CD4-positive, alpha-beta T cell treated with Interleukin-6 for 4 hours (primary cell): Measurements from ENCODE around the gene IGF2BP3.

Experiments used
- DNase-seq: peaks from one replicate; pipeline ENCODE4 v3.0.0-alpha.2; 2020; ENCODE audit warnings: mixed read lengths

Gene IGF2BP3

DNA sequence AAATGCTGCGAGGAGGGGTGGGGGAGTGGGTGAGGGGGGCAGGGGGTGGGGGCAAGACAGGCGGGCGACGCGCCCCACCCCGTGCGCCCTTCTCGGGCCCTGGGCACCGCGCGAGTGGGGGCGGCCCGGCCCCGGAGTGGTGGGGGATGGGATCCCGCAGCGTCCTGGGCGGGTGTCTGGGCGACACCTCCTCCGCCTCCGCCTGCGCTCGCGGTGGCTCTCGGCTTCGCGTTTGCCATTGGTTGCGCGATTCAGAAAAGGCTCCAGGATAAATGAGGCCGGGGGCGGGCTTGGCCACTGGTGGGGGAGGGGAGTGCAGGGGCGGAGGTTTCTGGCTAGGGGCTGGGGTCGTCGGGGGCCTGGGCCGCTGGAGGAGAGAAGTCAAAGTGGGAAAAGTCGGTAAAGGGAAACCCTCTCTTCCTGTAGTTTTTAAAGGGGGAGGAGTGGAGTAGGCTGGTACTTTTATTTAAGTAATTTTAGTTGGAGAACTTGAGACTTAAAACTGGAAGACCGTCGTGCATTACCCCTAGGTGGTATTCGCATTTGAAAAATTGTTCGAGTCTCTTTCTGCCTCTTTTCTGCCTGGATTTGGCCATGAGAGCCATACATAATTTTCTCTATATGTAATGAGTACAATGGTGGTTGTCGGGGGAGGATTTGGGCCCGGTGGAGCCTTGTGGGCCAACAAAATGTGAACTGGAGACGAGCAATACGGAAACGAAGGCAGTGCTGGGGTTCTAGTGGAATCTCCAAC, 992 bp upstream of the IGF2BP3 start:
- DNase-seq: peak; percentile 27

DNA sequence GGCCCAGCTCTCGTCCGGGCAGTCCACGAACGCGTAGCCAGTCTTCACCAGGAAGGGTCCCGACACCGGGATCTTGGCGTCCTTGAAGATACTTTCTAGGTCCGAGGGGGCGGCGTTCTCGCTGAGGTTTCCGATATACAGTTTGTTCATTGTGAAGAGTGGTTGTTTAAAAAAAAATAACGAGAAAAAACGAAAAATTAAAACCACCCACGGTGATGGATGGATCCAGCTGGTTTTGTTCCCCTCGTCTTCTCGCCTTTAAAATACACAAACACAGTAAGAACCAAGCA, 385 bp downstream of the IGF2BP3 start:
- DNase-seq: no peak

DNA sequence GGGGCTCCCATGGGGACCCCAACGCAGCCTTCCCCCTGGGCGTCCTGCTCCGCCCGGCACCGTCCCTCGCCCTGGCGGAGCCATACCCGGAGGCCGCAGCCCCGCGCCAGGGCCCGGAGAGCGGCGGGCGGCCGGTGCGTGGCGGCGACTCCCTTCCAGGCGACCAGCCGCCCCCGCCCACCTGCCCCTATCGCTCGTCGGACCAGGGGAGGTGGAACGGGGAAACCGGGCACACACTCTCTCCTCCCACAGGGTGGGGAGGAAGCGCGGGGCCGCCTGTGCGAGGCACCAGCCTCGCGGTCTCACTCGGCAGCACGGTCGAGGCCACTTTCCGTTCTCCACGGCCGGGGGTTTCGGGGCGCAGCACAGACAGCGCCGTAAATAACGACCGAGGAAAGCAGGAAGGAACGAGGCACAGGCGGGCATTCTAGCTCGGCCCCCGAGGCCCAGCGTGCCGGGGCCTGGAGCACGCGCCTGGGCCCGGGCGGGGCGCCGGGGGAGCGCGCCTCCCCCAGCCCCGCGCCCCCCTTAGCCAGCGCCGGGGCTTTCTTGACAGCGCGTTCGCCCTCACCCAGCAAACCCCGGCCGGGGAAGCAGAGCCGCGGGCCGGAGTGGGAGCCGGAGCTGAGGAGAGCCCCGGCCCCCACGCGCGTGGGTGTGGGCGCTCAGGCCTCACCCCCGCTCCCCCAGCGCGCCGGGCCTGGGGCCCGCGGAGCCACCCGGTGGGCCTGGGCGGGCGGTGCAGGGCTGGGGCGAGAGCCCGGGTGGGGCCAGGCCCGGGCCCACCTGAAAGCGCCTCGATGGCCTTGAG, 936 bp downstream of the IGF2BP3 start:
- peak; percentile 40 for DNase-seq

DNA sequence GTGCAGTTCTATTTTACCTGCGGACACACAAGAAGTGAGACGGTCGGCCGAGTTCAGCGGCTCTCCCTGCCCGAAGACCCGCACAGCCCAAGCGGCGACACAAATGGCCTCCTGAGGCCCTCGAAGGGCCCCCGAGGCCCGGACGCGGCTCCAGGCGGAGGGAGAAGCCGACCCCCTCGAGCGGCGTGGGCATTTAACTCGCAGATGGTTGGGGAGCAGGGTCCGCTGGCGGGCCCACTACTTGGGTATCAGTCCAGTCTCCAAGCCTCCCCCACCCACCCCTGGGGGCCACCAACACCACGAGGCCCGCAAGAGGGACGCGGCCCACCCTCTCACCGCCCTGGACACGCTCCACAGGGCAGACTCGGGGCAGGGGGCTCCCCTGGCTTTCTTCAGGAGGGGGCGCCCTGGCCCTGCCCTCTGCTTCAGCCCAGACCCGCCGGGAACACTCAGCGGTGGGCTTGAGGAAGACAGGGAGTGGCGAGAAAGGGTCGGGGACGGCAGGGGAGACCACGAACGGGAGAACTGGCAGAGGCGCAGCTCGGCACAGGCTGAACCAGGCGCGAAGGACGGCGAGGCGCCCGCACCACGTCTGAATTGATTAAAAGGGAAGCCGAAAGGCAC, 1.7 kb downstream of the IGF2BP3 start:
- no peak for DNase-seq

DNA sequence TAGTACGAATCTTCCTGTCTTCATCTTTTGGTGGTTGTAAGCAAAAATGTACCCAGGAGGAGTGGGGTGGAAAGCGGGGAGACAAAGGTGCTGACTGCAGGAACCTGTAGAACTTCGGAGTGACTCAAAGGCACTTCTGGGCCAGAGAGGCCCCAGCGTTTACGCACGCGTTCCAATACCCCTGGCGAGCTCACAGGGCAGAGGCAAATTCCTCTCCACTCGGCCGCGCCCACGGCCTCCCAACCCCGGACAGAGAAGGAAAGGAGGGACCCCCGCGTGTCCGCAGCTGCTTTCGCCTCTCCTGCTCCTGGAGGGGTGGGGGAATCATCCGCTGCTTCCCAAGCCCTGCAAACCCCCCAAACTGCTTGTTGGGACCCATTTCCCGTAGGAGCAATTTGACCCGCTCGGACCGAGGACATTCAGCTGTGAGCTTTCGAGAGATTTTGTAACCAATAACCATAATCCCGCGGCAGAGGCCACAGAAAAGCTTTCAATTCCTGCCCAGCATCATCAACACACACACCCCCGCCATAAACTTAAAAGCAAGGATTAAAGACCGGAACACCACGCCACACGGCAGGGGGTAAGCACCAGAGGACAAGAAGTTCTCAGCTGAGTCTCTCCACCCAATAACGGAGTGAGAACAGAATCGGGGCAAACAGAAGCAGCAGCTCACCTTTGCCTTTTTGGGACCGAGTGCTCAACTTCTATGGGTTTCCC, 2.3 kb downstream of the IGF2BP3 start:
- peak; percentile 15 for DNase-seq

DNA sequence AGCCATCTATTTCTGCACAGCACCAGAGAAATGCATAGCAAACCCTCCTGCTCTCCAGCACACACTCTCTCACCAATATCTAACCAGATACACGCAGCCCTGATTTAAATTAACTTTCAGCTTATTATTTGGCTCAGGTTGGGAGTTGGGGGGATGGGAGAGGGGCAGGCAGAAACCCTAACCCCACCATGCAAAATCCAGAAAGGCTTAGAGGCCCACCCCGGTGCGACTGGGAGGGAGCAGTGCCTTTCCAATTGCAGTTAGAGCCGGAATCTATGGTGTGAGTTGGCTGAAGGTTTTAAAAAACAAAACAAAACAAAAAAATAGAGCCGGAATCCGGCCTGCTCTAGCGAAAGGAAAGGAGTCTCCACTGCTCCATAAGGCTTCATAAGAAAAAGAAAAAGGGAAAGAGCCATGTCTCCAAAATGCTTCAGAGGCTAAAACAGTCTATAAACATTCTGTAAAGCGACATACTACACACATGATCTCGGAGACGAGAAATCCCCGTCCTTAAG, 2.9 kb downstream of the IGF2BP3 start:
- DNase-seq: no peak

DNA sequence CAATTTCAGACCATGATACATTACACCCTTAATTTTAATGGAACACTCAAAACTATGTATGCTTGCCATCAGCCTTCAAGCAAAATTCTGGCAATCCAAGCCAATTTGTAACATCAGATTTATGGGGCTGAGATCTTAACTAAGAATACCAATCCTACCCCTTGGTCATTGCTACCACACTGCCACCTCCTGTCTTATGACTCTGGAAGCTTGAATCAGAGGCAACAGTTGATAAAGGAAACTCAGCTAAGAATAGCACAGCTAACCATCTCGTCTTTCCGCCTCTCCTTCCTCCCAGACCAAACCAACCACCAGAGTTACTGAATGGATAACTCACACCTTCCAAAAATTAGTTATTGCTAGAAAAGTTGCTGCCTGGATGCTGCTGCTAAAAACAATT, 7.4 kb downstream of the IGF2BP3 start:
- peak; percentile 10 for DNase-seq

DNA sequence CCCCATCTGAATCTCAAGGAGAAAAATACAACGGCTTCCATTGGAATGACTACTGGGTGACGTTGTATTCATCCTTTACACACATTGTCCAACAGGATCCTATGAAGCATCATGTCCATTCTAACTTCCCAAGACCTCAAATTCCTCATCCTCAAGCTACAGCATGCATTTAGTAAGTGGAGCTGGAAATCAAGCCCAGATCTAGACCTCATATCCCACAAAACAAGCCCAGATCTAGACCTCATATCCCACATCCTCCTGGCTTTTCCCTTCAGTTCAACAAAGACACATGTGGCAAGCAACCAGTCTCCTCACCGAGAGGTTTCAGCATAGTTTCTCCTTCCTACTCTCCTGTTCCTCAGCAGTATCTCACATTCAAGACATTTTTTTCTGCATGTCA, 12.2 kb downstream of the IGF2BP3 start:
- no peak for DNase-seq

DNA sequence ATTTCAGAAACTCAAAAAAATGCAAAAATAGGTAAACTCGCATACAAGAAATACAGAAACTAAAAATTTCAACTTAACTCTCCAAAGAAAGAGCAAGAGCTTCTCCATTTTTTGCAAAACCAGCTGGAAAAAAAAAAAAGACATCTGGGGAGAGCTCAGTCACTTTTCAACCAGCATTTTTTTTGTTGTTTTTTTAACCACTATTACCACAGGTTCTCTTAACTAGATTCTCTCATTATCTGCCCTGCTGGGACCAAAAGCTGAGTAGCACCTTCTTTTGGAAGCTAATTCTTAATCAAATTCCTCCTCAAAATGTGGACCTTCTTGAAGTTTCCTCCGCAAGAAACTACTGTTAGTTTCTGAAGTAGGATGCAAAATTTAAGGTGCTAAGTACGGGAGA, 14.2 kb downstream of the IGF2BP3 start:
- no peak for DNase-seq

DNA sequence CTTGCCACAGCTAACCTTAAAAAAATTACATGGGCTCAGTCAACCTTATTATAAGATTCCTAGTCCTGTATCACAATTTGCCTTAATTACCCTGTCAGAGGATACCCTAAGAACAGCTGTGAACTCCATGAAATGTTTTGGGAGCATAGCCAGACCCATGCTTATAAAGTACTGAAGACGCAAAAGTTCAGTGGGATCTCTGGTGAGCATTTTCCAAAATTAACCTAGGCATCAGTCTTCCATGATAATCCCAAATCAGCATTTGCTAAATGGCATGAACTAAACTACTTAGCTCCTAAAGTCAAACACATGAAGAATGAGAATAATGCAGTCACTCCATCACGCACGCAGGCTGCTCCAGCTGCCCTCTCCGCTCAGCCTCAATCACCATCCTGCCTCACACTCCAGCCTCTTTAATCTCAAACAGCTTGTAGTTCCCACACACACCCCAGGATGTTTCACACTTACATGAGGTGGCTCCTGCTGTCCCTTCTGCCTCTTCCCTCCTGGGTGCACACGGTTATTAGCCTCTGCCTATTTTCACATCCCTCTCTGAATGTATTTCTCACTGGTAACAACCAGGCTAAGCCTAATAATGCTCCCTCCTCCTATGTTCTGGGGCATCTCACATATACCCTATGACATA, 15.3 kb downstream of the IGF2BP3 start:
- no peak for DNase-seq

DNA sequence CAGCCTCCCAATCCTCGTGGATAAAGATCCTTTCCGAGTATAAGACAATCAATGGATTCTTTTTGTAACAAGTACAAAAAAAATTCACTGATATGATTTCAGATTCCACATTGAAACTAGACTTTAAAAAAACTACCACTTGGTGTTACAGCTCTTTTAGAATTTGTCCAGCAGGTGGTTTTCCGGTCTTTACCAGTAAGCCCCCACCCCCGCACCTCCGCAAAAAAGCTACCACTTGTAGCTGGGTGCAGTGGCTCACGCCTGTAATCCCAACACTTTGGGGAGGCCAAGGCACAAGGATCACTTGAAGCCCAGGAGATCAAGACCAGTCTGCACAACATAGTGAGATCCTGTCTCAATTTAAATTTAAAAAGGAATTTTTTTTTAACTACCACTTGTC, 19.8 kb downstream of the IGF2BP3 start:
- DNase-seq: no peak

DNA sequence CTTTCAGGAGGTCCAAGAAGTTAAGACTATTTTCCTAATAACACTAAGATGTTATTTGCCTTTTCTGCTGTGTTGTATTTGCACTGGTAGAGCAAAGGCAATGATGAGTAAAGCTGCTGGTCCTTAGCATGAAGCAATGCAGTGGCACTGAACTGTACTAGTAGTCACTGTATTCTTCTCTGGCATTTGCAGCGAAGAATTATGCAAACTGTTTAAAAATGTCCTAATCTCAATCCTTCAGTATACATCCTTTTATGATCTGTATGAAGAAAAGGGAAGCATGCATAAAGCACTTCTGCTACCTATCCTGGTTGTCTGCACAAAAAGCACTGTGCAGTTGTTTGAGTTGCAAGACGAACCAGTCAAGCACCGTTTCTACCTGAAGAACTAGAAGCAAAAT, 20.4 kb downstream of the IGF2BP3 start:
- DNase-seq: no peak

DNA sequence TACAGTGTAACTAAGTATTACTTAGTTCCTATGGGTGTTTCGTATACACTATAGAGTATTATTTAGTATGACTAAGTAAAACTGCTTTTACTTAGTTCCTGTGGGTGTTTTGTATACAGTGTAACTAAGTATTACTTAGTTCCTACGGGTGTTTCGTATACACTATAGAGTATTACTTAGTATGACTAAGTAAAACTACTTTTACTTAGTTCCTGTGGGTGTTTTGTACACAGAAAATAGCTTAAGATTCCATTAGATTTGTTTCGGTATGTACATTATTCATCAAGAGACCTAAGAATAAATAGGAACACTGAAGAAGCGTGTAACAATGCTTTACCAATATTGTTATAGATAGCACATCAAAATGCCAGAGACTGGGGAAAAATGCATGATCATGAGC, 25.0 kb downstream of the IGF2BP3 start:
- DNase-seq: no peak

DNA sequence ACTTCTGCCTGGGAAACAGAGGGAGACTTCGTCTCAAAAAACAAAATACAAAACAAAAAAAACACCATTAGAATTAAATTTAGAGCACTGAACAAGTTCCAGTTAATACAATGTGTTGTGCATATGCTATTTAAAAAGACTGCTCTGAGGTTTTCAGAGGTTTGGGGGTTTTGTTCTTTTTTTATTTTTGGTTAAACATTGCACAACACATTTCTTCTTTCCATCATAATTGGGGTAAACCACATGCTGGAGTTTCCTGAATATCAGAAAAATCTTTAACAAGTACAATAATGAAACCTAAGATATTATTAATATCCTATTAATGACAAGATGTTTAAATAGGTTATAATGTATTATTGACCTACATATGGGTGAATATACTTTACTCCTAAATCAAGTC, 26.3 kb downstream of the IGF2BP3 start:
- DNase-seq: no peak

DNA sequence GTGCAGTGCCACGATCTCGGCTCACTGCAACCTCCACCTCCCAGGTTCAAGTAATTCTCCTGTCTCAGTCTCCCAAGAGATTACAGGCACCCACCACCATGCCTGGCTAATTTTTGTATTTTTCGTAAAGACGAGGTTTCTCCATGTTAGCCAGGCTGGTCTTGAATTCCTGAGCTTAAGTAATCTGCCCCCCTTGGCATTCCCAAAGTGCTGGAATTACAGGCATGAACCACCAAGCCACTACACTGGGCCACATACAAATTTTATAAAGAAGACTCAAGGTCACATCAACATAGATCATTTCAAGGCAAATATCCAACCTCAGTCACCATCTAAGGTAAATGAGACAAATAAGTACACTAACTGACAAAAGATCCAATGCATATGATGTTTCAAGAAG, 32.1 kb downstream of the IGF2BP3 start:
- DNase-seq: no peak

DNA sequence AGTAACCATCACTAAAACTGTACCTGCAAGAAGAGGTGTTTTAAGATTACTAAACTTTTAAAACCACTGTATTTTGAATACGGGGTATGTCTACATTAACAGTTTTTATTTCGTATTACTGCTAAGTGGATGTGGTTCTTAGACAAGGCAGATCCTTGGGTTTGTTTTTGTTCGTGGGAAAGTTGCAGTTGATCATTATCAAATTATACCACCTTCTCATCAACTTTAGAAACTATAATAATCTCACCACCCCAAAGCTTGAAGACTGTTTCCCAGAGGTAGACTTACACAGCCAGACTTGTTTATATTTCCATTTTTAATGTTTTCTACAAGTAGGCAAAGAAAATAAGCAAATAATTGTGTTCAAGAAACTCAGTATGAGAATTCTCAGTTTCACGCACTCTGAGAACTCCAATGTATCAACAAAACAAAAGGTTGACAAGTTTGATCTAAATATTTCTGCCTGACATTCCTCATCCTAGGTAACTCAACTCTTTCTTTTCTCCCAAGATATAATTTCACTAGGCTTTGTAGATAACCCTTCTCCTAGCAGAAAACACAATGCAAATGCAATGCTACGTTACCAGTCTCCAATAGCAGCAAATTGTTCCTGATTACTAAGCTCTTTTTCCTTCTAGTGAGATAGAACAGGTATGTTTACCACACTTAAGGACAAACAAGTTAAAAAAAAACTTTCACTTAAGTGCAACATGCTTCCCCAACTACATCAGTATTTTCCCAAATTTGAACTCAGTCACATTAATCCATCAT, 36.0 kb downstream of the IGF2BP3 start:
- DNase-seq: no peak

DNA sequence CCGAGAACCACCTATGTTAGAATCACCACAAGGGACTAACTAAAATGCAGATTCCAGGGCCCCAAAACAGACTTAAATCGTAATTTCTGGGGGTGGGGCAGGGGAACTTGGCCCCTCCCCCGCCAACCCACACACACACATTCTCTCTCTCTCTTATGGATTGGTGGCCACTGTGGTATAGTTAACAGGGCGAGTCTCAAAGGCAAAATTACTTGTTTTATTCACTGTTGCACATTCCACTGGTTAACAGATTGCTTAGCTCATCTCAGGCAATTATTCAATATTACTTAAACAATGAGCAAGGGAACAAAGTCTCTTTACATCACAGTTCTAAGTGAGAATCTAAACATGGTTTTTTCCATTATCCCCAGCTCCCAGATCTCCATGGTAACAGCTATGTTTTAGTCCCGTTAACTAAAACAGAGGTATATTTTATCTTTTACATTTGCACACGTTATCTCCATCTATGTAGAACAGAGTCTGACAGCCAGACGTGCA, 38.5 kb downstream of the IGF2BP3 start:
- DNase-seq: no peak

DNA sequence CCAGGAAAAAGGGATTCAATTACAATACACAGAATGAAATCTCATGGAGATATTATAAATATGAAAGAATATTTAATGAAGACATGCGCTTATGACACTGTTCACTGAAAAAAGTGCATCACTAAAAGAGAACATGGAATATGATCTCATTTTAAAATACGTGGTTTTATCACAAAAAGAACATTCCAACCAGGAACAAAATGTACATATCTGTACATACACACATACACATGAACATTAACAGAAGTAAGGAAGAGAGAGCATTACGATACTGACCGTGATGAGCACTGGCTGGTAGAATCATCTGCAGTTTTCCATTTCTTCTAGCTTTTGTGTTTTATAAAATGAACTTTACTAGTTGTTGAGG, 39.4 kb downstream of the IGF2BP3 start:
- no peak for DNase-seq

DNA sequence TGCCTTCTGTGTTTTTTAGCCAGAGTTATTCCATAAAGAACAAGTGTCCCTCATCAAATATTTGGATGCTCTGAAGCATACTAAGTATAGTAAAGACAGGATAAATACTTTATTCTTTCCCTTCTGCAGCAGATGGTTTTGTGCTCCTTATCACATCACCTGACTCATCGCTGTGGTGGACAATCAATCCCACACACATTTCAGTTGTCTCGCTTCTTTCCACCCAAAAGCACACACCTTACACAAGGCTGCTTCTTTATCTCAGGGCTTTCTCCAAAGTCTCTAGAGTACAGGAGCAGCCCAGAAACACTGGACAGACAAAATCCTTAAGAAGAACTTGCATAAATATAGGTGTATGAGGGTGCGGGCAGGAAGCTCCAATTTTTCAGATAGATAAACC, 43.4 kb downstream of the IGF2BP3 start:
- DNase-seq: no peak

DNA sequence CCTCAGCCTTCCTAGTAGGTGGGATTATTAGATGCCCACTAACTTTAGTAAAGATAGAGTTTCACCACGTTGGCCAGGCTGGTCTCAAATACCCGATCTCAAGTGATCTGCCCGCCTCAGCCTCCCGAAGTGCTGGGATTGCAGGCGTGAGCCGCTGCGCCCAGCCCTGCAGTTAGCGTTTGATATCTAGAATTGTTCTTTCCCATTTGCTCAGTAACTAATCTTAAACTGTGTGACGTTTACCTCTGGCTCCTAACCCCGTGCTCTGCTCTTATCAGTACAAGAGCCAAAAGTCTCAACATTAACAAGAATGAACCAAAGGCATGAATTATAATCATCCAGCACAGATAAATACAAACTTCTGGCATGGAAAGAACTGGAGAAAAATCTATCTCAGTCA, 47.4 kb downstream of the IGF2BP3 start:
- no peak for DNase-seq

DNA sequence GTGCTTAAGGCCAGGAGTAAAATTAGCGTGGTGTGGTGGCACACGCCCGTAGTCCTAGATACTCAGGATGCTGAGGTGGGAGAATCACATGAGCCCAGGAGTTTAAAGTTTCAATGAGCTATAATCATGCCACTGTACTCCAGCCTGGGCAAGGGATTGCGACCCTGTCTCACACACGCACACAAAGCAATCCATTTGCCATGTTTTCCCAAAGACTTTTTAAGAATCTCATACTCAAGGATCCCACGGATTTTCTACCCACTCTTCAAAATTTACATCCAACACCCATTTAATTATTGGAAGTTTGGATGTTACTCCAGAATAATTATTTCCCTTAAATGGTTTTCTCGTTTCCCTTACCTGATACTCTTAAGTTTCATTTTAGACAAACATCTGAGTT, 47.9 kb downstream of the IGF2BP3 start:
- no peak for DNase-seq

DNA sequence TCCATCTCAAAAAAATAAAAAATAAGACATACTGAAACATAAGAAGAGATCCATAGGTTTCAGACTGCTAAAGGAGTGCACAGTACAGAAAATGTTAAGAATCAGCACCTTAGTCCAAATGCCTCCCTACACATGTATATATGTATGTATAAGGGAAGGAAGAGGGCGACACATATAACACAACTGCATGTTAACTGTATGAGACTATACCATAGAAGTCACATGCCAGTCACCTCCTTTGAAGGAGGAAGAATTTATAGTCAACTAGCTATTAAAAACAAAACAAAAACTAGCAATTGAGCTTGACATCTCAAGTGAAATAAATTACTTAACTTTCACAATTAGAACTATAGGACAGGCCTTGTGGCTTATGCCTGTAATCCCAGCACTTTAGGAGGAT, 50.4 kb downstream of the IGF2BP3 start:
- no peak for DNase-seq
